ENCODE measurements around the gene CLEC2L. TPM values are rescaled to one million over a fixed set of nuclear protein-coding genes. Genes with fewer than 3 reads are reported as not detected.

Gene CLEC2L
- polyA plus RNA-seq, 1 donor from 2014 or later: 4.5 TPM

DNA sequence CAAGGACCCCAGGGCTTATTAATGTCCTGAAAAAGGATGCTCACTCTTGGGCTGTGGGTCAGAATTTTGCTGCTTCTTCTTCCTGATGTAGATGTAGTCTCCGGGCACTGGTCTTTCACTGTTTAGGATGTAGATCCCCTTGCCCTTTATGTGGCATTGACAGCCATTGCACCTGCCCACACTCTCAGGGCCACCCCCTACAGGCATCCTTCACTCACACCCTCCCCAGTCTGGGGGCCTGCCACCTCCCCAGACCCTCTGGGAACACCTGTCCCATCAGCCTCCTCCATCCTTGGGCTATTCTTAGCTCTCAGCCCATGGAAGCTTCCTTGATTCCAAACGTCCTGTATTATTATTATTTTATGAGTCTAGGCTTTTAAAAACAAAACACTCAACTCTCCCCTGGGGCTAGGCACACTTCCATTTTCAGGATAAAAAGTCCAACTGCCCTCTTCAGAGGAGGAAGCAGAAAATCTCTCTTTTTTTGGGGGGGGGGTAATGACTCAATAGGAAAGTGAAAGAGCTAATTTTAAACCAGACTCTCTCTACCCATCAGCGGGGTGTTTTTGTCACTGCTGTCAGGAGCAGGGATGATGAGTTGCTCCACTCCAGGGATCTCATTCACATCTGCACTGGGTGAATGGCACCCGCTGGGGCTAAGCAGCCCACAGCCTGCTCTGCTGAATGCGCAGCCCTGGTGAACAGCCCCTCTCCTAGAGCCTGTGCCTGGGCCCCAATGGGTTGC lies 28.5 kb upstream of the CLEC2L start:
- no peaks in the 10 kb centered on the region for H3F3A ChIP-seq (ENCODE audit: insufficient read depth, low read length, poor library complexity, severe bottlenecking)
- H3K27me3 ChIP-seq (ENCODE audit: insufficient read depth, low read depth, low read length): no peaks in the 10 kb centered on the region
- no peaks in the 10 kb centered on the region for H3K36me3 ChIP-seq (ENCODE audit: insufficient read depth, low read length)
- H3K79me2 ChIP-seq (replicated peaks; ENCODE audit: insufficient read depth, low read length): no peaks in the 10 kb centered on the region
- H3K4me3 ChIP-seq (ENCODE audit: low read length): peak overlapping the region; percentile 10
- no peak overlapping the region for H2AFZ ChIP-seq (ENCODE audit: low read depth, low read length)
- TF ChIP-seq, protein P1, sequence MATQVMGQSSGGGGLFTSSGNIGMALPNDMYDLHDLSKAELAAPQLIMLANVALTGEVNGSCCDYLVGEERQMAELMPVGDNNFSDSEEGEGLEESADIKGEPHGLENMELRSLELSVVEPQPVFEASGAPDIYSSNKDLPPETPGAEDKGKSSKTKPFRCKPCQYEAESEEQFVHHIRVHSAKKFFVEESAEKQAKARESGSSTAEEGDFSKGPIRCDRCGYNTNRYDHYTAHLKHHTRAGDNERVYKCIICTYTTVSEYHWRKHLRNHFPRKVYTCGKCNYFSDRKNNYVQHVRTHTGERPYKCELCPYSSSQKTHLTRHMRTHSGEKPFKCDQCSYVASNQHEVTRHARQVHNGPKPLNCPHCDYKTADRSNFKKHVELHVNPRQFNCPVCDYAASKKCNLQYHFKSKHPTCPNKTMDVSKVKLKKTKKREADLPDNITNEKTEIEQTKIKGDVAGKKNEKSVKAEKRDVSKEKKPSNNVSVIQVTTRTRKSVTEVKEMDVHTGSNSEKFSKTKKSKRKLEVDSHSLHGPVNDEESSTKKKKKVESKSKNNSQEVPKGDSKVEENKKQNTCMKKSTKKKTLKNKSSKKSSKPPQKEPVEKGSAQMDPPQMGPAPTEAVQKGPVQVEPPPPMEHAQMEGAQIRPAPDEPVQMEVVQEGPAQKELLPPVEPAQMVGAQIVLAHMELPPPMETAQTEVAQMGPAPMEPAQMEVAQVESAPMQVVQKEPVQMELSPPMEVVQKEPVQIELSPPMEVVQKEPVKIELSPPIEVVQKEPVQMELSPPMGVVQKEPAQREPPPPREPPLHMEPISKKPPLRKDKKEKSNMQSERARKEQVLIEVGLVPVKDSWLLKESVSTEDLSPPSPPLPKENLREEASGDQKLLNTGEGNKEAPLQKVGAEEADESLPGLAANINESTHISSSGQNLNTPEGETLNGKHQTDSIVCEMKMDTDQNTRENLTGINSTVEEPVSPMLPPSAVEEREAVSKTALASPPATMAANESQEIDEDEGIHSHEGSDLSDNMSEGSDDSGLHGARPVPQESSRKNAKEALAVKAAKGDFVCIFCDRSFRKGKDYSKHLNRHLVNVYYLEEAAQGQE (IDR thresholded peaks at IDR 0.05; ENCODE audit: borderline replicate concordance): no peak
- TF ChIP-seq CTCF (IDR thresholded peaks at IDR 0.05; ENCODE audit: poor library complexity, severe bottlenecking) (no peak), SMC3 (conservative IDR thresholded peaks at IDR 0.05; ENCODE audit: poor library complexity) (no peak), EP300 (conservative IDR thresholded peaks at IDR 0.05; ENCODE audit: poor library complexity, severe bottlenecking) (no peak), MXI1 (conservative IDR thresholded peaks at IDR 0.05; ENCODE audit: poor library complexity, severe bottlenecking) (no peak), TAF1 (IDR thresholded peaks at IDR 0.05; ENCODE audit: low read depth) (no peak), RAD21 (conservative IDR thresholded peaks at IDR 0.05) (no peak), EZH2 (IDR thresholded peaks at IDR 0.05; ENCODE audit: borderline replicate concordance, insufficient read depth, low read length, poor library complexity, severe bottlenecking) (no peak), POLR2AphosphoS5 (IDR thresholded peaks at IDR 0.05) (no peak)
- no peak overlapping the region for H3K27ac ChIP-seq (ENCODE audit: low read length)
- no peaks in the 10 kb centered on the region for H3K9me3 ChIP-seq (ENCODE audit: low read length)
- H3K9me2 ChIP-seq (ENCODE audit: insufficient read depth, low read length): no peaks in the 10 kb centered on the region
- no peaks in the 10 kb centered on the region for H4K20me1 ChIP-seq (ENCODE audit: insufficient read depth)
- H3K4me2 ChIP-seq (ENCODE audit: low read length): peak overlapping the region; percentile 14
- H3K9ac ChIP-seq (ENCODE audit: low read length): no peak overlapping the region

GRCh38 chr7:139495580-139496125 lies 27.8 kb upstream of the CLEC2L start:
- Histone ChIP-seq H3K9me3 (ENCODE audit: low read length) (no peaks in the 10 kb centered on the region), H3F3A (ENCODE audit: insufficient read depth, low read length, poor library complexity, severe bottlenecking) (no peaks in the 10 kb centered on the region), H3K4me2 (ENCODE audit: low read length) (no peak overlapping the region), H2AFZ (ENCODE audit: low read depth, low read length) (no peak overlapping the region), H3K4me3 (ENCODE audit: low read length) (peak overlapping the region; percentile 10), H4K20me1 (ENCODE audit: insufficient read depth) (no peaks in the 10 kb centered on the region), H3K79me2 (replicated peaks; ENCODE audit: insufficient read depth, low read length) (no peaks in the 10 kb centered on the region), H3K27ac (ENCODE audit: low read length) (no peak overlapping the region), H3K27me3 (ENCODE audit: insufficient read depth, low read depth, low read length) (no peaks in the 10 kb centered on the region), H3K36me3 (ENCODE audit: insufficient read depth, low read length) (no peaks in the 10 kb centered on the region), H3K9me2 (ENCODE audit: insufficient read depth, low read length) (no peaks in the 10 kb centered on the region), H3K9ac (ENCODE audit: low read length) (no peak overlapping the region)
- TF ChIP-seq, protein P1 (IDR thresholded peaks at IDR 0.05; ENCODE audit: borderline replicate concordance): no peak
- no peak for TF ChIP-seq EP300 (conservative IDR thresholded peaks at IDR 0.05; ENCODE audit: poor library complexity, severe bottlenecking)
- TF ChIP-seq EZH2 (IDR thresholded peaks at IDR 0.05; ENCODE audit: borderline replicate concordance, insufficient read depth, low read length, poor library complexity, severe bottlenecking): no peak
- no peak for TF ChIP-seq TAF1 (IDR thresholded peaks at IDR 0.05; ENCODE audit: low read depth)
- no peak for TF ChIP-seq RAD21 (conservative IDR thresholded peaks at IDR 0.05)
- TF ChIP-seq CTCF (IDR thresholded peaks at IDR 0.05; ENCODE audit: poor library complexity, severe bottlenecking): no peak
- no peak for TF ChIP-seq SMC3 (conservative IDR thresholded peaks at IDR 0.05; ENCODE audit: poor library complexity)
- TF ChIP-seq POLR2AphosphoS5 (IDR thresholded peaks at IDR 0.05): no peak
- TF ChIP-seq MXI1 (conservative IDR thresholded peaks at IDR 0.05; ENCODE audit: poor library complexity, severe bottlenecking): no peak

Data from neural cell (in vitro differentiated cells).